ENCODE results near the gene RGS7. TPM values are rescaled to one million over a fixed set of nuclear protein-coding genes. Genes with fewer than 3 reads are reported as not detected.

RGS7 gene
- total and polyA plus RNA-seq, 2 of the 4 experiments (the other 2 are of a cell fraction) = 0.58 to 0.72 TPM

DNA sequence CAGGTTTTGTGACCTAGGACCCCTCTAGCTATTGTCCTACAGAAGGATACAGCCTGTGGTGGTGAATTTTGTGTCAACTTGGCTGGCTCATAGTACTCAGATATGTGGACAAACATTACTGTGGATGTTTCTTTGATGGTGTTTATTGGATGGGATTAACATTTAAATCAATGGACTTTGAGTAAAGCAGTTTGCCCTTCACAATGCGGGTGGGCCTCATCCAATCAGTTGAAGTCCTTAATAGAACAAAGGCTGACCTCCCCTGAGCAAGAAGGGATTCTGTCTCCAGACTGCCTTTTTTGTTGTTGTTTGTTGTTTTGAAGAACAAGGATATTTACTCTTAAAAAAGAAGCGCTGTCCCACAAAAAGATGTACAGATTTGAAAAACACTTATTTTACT is 535.1 kb downstream of the RGS7 start:
- H3K18ac ChIP-seq (ENCODE audit: low read depth, low read length) = no peak overlapping the region
- no peak overlapping the region for H2BK5ac ChIP-seq (ENCODE audit: low read depth, low read length, poor library complexity, severe bottlenecking)
- H3K4me2 ChIP-seq (ENCODE audit: low read depth, low read length) = no peak overlapping the region
- whole genome bisulfite sequencing, 2 experiments (ENCODE audit: extremely low coverage in 2 of 2, insufficient read length in 1 of 2) = no CpG with 5 or more reads among the region's 2 CpGs
- H3K27ac ChIP-seq (ENCODE audit: insufficient read depth, low read length) = no peak overlapping the region
- H3K23ac ChIP-seq (ENCODE audit: low read depth, low read length) = no peak overlapping the region
- H2BK15ac ChIP-seq (ENCODE audit: low read depth, low read length) = no peak overlapping the region
- no peak overlapping the region for H3K56ac ChIP-seq (ENCODE audit: extremely low read depth, insufficient read depth, low read length)
- no peak overlapping the region for H3K9ac ChIP-seq (ENCODE audit: low read depth, low read length)
- H2BK20ac ChIP-seq (ENCODE audit: low read depth, low read length) = no peak overlapping the region
- H4K20me1 ChIP-seq (ENCODE audit: insufficient read depth, low read length) = no peaks in the 10 kb centered on the region
- BruUV-seq (replicated peaks) = no TSS peak
- no peak overlapping the region for H3K4me3 ChIP-seq (ENCODE audit: insufficient read depth, low read depth, low read length)
- H4K8ac ChIP-seq (ENCODE audit: low read depth in 2 of 2, low read length in 2 of 2) = no peak overlapping the region
- in situ Hi-C loops (cut with MboI; ENCODE audit: low sequenced_read_pairs) = no loop called here
- no peak for ATAC-seq (ENCODE audit: low read depth)
- H2BK120ac ChIP-seq (ENCODE audit: low read depth, low read length) = no peak overlapping the region
- no peaks in the 10 kb centered on the region for H3K9me1 ChIP-seq (ENCODE audit: insufficient read depth, low read length)
- H4K5ac ChIP-seq (ENCODE audit: low read depth, low read length) = no peak overlapping the region
- TF ChIP-seq BHLHE40 (IDR thresholded peaks at IDR 0.05; ENCODE audit: low read depth, low read length) (no peak), CHD1 (IDR thresholded peaks at IDR 0.05; ENCODE audit: low read depth, low read length) (no peak), USF2 (IDR thresholded peaks at IDR 0.05; ENCODE audit: low read depth, low read length) (no peak), SMC3 (IDR thresholded peaks at IDR 0.05; ENCODE audit: low read depth, low read length) (no peak), MXI1 (IDR thresholded peaks at IDR 0.05; ENCODE audit: borderline replicate concordance, low read depth, low read length) (no peak), ELK1 (IDR thresholded peaks at IDR 0.05; ENCODE audit: borderline replicate concordance, low read depth, low read length) (no peak), RCOR1 (IDR thresholded peaks at IDR 0.05; ENCODE audit: insufficient replicate concordance, low read length) (no peak), MAZ (IDR thresholded peaks at IDR 0.05; ENCODE audit: borderline replicate concordance, low read depth, low read length) (no peak), POLR2A (IDR thresholded peaks at IDR 0.05; ENCODE audit: low read depth, low read length) (no peak), CEBPB (IDR thresholded peaks at IDR 0.05; ENCODE audit: low read depth, low read length) (no peak), MAFK (IDR thresholded peaks at IDR 0.05; ENCODE audit: low read depth, low read length) (no peak), FOS (IDR thresholded peaks at IDR 0.05; ENCODE audit: low read depth, low read length) (no peak)
- TF ChIP-seq, protein P1, sequence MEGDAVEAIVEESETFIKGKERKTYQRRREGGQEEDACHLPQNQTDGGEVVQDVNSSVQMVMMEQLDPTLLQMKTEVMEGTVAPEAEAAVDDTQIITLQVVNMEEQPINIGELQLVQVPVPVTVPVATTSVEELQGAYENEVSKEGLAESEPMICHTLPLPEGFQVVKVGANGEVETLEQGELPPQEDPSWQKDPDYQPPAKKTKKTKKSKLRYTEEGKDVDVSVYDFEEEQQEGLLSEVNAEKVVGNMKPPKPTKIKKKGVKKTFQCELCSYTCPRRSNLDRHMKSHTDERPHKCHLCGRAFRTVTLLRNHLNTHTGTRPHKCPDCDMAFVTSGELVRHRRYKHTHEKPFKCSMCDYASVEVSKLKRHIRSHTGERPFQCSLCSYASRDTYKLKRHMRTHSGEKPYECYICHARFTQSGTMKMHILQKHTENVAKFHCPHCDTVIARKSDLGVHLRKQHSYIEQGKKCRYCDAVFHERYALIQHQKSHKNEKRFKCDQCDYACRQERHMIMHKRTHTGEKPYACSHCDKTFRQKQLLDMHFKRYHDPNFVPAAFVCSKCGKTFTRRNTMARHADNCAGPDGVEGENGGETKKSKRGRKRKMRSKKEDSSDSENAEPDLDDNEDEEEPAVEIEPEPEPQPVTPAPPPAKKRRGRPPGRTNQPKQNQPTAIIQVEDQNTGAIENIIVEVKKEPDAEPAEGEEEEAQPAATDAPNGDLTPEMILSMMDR (conservative IDR thresholded peaks at IDR 0.05; ENCODE audit: low read depth, low read length) = no peak
- no peaks in the 10 kb centered on the region for H3K27me3 ChIP-seq (ENCODE audit: control insufficient read depth, insufficient read depth, low read length)
- no peaks in the 10 kb centered on the region for H3K79me1 ChIP-seq (ENCODE audit: low read depth in 1 of 2, low read length in 2 of 2)
- ChIA-PET CTCF (no interaction called here), POLR2A (ENCODE audit: unreplicated experiment) (no interaction called here)
- H2AFZ ChIP-seq (replicated peaks; ENCODE audit: low read length, poor library complexity) = no peak overlapping the region
- no peak overlapping the region for H2AK5ac ChIP-seq (ENCODE audit: low read depth, low read length)
- dilution Hi-C loops (cut with HindIII; ENCODE audit: low sequenced_read_pairs, unreplicated experiment) = no loop called here
- no peaks in the 10 kb centered on the region for H3K36me3 ChIP-seq (ENCODE audit: control insufficient read depth, insufficient read depth, low read length)
- H3K4ac ChIP-seq (ENCODE audit: low read depth, low read length) = no peak overlapping the region
- H3K4me1 ChIP-seq (ENCODE audit: control insufficient read depth, insufficient read depth, low read length) = no peaks in the 10 kb centered on the region
- intact Hi-C loops (cut with micrococcal nuclease) = no loop called here
- no peak overlapping the region for H3K14ac ChIP-seq (replicated peaks; ENCODE audit: low read depth, low read length)
- 0 out of 2 replicates have a peak, but pooled peaks cover 2% of the 10 kb centered on the region for H3K9me3 ChIP-seq (ENCODE audit: control insufficient read depth, insufficient read depth, low read length)
- no peak overlapping the region for H2AK9ac ChIP-seq (replicated peaks; ENCODE audit: low read depth, low read length, poor library complexity)
- H4K91ac ChIP-seq (ENCODE audit: insufficient read depth, low read depth, low read length) = no peak overlapping the region
- DNase-seq = no peak

Measured in IMR-90 (cell line).